HG03280 (cell line): Measurements from ENCODE around the gene PDE6B.

Experiments used
- ATAC-seq: cut with Tn5 transposase; IDR thresholded peaks from one replicate; pipeline ENCODE4 v1.9.1; 2021; ENCODE audit warnings: mild to moderate bottlenecking, moderate library complexity; ENCODE audit not compliant: unreplicated experiment

Gene PDE6B

DNA sequence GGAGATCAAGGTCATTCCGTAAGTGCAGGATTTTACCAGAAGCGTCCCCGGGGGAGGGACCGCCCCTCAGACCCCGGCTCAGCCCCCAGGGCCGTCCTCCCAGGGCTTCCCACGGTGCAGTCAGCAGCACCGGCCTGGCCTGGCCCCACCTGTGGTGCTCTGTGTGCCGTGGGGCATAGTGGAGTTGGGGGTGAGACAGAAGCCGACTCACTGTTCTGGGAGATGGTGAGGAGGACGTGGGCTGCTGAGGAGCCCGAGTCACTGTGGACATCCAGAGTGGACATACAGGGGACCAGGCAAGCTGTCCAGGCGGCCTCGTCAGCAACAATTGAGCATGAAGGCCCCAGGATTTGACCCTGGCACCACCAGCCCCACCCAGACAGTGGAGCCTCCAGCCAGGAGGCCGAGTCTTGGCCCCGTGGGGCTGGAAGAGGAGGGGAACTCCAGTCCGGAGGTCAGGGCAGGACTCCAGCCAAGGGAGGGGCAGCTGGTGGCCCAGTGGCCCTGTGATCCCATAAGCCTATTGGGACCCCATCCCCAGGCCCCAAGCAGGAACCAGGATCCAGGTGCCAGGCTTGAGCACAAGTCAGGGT is 29.6 kb downstream of the PDE6B start:
- no peak for ATAC-seq

DNA sequence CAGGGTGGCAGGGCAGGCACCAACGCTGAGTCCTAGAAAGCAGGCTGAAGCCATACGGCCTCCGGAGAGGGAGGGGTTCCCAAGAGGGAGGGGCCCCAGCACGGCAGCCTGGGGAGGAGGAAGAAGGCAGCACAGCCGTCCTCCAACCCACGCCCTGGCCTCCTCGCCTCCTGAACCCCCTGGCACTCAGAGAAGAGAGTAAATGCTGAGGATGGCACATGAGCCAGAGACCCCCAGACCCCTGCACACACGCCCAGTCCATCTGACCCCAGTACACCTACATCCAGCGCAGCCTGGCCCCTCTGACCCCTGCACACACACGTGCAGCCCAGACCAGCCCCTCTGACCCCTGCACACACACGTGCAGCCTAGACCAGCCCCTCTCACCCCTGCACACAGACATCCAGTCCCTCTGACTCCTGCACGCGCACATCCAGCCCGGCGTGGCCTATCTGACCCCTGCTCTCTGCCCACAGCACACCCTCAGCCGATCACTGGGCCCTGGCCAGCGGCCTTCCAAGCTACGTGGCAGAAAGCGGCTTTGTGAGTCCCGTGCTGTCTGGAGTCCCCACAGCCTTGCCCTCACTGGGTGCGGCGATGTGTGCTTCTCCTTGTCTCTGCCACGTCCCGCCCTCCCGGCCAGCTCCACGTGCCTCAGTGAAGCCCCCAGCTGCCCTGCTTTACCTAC is 30.2 kb downstream of the PDE6B start:
- ATAC-seq = no peak

DNA sequence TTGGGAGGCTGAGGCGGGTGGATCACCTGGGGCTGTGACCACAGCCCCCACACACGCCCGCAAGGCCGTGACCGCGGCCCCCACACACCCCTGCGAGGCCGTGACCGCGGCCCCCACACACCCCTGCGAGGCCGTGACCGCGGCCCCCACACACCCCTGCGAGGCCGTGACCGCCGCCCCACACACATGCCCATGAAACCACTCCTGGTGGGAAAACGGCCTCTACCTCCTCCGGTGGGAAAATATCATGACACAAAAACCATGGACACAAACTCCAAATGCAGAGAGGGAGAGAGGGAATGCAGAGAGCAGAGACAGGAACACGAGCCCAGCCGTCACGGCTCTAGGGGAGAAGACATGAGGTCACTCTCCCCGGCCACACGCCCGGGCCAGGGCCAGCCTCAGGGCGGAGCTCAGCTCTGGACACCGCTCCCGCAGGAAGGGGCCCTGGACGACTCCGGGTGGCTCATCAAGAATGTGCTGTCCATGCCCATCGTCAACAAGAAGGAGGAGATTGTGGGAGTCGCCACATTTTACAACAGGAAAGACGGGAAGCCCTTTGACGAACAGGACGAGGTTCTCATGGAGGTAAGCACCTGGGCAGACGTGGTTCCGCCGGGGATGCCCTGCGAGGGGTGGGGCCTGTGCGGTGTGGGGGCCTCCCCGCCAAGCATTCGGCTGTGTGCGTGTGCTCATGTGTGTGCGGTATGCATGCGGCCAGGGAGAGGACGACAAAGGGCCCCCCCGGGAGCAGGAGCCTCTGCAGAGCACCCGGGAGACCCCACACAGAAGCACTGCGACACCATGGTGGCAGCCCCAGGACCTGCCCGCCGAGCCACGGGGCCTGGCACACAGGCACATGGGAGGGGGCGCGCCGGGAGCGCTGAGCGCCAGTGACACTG is 31.3 kb downstream of the PDE6B start:
- ATAC-seq = no peak

DNA sequence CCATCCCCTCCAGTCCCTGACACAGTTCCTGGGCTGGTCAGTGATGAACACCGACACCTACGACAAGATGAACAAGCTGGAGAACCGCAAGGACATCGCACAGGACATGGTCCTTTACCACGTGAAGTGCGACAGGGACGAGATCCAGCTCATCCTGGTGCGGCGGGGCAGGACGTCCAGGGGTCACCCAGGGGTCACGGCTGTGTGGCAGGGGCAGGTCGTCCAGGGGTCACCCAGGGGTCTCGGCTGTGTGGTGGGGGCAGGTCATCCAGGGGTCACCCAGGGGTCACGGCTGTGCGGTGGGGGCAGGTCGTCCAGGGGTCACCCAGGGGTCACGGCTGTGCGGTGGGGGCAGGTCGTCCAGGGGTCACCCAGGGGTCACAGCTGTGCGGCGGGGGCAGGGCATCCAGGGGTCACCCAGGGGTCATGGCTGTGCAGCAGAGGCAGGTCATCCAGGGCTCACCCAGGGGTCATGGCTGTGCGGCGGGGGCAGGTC is 32.0 kb downstream of the PDE6B start:
- no peak for ATAC-seq

DNA sequence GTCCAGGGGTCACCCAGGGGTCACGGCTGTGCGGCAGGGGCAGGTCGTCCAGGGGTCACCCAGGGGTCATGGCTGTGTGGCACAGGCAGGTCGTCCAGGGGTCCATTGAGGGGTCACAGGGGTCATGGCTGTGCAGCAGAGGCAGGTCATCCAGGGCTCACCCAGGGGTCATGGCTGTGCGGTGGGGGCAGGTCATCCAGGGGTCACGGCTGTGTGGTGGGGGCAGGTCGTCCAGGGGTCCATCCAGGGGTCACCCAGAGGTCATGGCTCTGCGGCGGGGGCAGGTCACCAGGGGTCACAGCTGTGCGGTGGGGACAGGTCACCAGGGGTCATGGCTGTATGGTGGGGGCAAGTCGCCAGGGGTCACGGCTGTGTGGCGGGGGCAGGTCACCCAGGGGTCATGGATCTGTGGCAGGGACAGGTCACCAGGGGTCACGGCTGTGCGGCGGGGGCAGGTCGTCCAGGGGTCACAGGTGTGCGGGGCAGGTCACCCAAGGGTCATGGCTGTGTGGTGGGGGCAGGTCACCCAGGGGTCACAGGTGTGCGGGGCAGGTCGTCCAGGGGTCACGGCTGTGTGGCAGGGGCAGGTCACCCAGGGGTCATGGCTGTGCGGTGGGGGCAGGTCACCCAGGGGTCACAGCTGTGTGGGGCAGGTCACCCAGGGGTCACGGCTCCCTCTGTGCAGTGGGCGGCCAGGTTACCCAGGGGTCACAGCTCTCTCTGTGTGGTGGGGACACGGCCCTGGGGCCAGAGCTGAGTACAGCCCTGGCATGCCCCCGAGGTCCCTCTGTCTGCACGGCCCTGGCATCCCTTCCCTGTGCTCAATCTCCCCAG is 32.7 kb downstream of the PDE6B start:
- no peak for ATAC-seq

DNA sequence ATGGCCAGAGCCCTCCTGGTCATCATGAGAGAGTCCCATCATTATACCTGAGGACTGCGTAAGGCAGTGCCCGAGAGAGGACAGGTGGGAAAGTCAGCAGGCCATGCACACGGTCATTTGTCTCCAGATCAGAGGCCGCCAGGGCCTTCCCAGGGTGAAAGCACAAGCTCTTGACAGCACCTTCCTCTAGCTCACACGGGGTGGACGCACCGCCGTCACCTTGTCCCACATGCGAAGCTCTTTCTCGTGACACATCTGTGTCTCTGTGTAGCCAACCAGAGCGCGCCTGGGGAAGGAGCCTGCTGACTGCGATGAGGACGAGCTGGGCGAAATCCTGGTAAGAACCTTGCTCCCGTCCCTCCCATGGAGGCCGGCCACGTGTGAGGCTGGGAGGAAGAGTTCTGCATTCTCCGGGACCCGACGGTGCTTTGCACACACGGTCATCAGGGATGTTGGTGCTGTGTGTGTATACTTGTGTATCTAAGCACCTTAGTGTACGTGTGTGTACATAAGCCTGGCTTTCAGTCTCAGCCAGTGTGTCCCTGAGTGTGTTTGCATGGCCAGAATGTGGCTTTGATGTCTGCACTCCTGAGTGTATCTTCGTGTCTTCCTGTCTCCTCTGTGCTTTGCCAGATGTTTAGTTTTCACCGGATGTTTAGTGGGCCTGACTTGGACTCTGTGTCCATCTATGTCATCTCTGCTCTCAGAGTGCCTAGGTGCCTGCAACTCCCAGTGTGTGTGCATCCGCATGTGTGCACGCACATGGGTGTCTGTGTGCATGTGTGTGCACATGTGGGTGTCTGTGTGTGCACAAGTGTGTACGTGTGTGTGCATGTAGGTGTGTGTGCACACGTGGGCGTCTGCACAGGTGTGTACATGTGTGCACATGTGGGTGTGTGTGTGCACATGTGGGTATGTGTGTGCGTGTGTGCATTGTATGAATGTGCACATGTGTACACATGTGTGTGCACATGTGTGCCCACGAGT is 33.6 kb downstream of the PDE6B start:
- ATAC-seq = no peak

DNA sequence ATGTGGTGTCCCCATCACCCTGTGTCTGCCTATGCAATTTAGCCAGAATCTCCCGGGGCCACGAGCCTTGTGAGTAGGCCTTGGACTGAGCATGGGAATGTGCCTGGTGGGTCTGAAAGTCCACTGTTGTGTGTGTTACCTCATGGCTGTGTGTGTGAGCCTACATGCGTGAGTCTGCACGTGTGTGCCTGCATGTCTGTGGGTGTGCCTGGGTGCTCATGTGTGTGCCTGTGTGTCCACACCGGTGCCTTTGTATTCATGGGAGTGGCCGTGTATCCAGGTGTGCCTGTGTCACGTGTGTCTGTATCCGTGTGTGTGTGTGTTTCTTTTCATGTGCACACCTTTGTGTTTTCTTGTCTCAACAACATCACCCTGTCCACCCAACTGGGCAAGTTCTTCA is 34.5 kb downstream of the PDE6B start:
- no peak for ATAC-seq

DNA sequence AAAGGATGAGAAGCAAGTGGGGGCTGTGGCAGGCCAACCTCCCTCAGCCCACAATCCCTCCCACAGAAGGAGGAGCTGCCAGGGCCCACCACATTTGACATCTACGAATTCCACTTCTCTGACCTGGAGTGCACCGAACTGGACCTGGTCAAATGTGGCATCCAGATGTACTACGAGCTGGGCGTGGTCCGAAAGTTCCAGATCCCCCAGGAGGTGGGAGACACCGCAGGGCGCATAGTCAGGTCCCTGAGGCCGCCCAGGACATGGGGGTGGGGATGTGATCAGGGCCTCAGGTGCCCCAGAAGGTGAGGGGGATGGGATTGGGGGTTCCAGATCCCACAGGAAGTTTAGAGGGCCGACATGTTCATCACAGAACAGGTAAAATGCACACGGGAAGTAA is 35.0 kb downstream of the PDE6B start:
- ATAC-seq = no peak

DNA sequence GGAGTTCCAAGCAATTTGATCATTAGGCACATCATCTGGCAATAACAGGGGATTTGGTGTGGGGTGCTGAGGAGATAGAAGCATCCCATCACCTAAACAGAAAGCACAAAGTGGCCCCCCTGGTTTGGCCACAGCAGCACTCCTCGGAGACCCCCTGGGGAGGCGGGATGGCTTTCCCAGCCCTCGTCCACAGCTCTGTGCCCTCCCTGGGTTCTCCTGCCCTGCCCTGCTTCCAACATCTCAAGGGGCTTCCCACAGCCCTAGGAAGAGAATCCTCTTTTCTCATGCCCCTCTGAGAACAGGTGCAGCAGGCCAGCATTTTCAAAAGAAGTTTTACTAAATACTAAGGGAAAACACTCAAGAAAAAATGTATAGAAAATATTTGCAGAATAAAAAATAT is 35.9 kb downstream of the PDE6B start:
- no peak for ATAC-seq

DNA sequence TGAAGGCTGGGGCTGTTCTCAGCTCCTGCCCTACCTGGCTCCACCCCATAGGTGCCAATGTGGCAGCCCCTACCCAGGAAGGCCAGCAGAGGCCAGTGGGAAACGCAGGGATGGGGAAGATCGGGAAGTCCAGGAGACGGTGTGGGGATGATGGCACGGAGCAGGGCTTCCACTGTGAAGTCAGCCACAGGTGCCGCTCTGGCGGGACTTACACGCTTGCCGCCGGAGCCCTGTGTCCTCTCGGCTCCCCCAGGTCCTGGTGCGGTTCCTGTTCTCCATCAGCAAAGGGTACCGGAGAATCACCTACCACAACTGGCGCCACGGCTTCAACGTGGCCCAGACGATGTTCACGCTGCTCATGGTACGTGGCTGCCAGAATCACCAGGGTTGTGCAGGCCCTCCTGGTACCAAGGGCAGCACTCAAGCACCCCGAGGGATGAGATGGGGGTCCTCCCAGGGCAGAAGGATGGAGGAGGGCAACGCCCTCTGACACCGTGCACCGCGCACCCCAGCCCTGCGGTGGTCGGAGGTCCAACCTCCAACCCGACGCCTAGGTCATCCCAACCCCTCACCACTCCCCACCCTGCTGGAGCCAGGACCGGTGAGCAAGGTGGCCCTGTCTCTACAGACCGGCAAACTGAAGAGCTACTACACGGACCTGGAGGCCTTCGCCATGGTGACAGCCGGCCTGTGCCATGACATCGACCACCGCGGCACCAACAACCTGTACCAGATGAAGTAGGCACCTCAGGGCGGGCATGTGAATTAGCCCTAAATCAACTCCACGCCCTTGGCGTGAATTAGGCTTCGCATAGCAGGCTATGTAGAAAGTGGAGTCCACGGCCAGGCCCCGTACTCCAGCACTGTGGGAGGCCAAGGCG is 36.7 kb downstream of the PDE6B start:
- ATAC-seq = no peak

DNA sequence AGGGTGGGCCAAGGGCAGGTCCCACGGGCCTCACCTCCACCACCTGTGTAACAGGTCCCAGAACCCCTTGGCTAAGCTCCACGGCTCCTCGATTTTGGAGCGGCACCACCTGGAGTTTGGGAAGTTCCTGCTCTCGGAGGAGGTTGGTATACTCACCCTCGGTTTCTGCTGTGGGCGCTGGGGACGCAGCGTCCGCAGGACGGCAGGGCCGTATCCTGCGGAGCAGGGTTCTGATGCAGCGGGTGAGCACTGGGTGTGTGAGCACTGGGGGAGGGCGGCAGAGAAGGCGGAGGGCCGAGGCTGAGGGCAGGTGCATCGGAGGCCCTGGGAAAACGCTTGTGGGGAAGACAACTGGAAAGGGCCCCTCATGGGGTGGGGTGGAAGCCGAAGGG is 37.7 kb downstream of the PDE6B start:
- ATAC-seq = peak; percentile 8

DNA sequence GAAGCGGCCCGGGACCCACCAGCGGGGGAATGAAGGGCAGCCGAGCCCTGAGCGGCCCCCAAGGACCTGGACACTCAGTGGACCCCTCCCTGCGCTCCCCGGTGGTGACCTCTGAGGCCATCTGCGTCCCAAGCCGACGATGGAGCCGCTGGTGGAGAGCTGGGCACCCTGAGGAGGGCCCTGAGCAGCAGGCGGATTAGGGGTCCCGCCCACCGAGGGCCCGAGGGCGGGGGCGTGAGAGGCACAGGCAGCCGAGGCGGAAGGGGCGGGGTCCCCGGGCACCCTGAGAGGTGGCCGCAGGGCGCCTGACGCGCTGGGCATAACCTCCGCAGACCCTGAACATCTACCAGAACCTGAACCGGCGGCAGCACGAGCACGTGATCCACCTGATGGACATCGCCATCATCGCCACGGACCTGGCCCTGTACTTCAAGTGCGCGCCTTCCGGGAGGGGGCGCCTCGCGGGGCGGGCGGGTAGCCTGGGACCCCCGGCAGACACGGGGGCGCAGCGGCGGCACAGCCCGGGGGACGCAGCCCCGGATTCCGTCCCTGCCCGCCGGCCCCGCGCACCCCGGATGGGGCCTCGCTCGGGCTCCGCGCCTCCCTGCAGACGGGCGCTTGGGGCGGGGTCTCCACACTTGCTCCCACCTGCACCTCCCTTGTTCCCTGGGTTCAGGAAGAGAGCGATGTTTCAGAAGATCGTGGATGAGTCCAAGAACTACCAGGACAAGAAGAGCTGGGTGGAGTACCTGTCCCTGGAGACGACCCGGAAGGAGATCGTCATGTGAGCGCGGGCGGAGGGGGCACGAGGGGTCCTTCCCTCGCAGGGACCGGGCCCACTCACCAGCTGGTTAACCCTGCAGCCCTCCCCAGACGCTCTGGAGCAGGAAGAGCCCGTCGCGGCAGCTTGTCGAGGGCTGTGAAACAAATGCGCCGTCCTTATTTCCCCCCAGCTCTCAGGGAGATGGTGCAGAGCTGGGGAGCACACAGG is 38.4 kb downstream of the PDE6B start:
- ATAC-seq = peak; percentile 62

DNA sequence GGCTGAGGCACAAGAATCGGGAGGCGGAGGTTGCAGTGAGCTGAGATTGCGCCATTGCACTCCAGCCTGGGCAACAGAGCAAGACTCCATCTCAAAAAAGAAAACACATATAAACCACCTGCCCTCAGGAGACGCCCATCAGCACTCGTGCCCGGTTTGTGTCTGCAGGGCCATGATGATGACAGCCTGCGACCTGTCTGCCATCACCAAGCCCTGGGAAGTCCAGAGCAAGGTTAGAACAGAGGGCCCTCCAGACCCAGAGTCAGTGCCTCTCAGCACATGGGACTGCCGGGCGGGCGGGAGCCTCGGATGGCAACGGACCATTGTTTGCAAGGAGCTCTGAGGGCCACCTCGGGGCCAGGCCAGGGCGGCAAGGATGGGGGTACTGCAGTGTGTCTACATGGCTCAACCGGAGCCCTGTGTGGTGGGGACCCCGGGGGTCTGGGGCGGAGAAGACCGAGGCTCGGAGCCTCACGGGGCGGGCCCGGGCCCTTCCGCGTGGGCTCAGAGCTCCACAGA is 39.4 kb downstream of the PDE6B start:
- ATAC-seq = no peak

DNA sequence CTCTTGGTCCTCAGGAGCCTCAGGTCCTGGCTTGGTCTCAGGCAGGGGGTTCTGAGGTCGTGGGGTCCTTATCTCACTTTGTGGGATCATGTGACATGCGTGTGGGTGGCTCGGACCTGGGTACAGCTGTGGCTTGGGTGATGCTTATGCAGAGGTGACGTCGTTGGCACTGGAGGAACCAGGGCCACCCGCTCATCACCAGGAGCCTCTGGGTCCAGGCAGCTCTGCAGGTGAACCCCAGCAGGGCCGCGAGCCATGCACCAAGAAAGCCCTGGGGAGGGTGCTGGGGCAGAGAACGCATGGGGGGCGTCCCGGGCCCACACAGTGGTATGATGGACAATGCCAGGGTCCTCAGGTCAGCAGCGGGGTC is 40.0 kb downstream of the PDE6B start:
- ATAC-seq = no peak

DNA sequence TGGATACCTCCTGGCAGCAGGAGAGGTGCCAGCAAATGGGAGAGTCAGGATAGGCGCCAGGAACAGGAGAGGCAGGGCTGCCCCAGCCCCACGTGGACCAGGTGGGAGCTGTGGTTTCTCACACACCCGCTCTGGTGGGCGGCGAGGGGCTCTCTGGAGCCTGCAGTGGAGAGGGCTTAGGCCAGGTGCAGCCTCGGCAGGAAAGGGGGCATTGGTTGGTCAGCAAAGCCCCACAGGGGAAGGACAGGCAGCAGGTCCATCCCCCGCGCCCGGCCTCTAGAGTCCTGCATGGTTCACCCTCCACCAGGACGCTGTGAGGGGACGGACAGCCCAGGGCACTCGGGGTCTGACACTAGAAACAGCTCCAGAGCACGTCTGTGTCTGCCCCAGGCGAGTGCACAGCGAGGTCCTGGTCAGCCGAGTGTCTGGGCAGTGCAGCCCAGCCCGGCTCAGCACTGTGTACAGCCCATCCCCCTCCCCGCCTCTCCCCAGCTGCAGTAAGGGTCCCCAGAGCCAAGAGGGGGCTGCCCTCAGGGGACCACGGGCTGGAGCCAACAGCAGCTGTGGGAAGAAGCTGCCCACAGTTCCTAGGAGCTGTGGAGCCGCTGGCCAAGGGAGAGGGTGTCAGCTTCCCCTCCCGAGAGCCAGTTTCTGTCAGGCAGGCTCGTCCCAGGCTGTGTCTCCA is 40.5 kb downstream of the PDE6B start:
- no peak for ATAC-seq

DNA sequence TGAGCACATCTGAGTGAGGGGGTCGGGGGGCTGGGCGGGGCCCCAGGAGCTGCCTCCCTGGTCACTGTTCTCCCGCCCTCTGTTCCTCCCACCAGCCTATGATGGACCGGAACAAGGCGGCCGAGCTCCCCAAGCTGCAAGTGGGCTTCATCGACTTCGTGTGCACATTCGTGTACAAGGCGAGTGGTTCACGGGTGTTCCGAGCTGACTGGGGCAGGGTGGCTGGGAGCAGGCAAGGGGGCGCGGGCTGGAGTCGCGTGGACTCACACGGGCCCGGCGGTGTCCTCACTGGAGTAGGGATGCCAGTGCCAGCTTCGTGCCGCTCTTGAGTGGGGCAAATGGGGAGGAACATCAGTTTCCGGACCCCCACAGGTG is 41.0 kb downstream of the PDE6B start:
- no peak for ATAC-seq
